H9 (cell line): ENCODE data around the gene WDR82. TPM values are rescaled to one million over a fixed set of nuclear protein-coding genes. Genes with fewer than 3 reads are reported as not detected.

Experiments
- DNase-seq: peaks from one replicate; pipeline ENCODE4 v3.0.0-alpha.2; 2017
- H2AFZ ChIP-seq: one replicate; pipeline ENCODE4 v1.6.1; 2013; ENCODE audit warnings: mild to moderate bottlenecking, low read length, control low read depth, moderate library complexity
- H2AK5ac ChIP-seq: 2 replicates; pipeline ENCODE4 v1.6.1; 2013; ENCODE audit warnings: low read length, control low read depth, mixed read lengths; ENCODE audit not compliant: insufficient read length
- H2BK120ac ChIP-seq: one replicate; pipeline ENCODE4 v1.6.1; 2013; ENCODE audit warnings: low read depth, mild to moderate bottlenecking, low read length, control low read depth, inconsistent platforms; ENCODE audit not compliant: poor library complexity, severe bottlenecking
- H2BK12ac ChIP-seq: 2 replicates; pipeline ENCODE4 v1.6.1; 2013; ENCODE audit warnings: low read length, control low read depth, mixed read lengths, low read depth; ENCODE audit not compliant: insufficient read length
- H2BK15ac ChIP-seq: 2 replicates; pipeline ENCODE4 v1.6.1; 2013; ENCODE audit warnings: low read depth, low read length, control low read depth
- H2BK20ac ChIP-seq: one replicate; pipeline ENCODE4 v1.6.1; 2013; ENCODE audit warnings: low read depth, mild to moderate bottlenecking, low read length, control low read depth, inconsistent platforms; ENCODE audit not compliant: poor library complexity, severe bottlenecking
- H2BK5ac ChIP-seq: 2 replicates; pipeline ENCODE4 v1.6.1; 2013; ENCODE audit warnings: low read length, control low read depth, mixed read lengths; ENCODE audit not compliant: insufficient read length
- H3K14ac ChIP-seq: 2 replicates; pipeline ENCODE4 v1.6.1; 2013; ENCODE audit warnings: low read length, control low read depth; ENCODE audit not compliant: insufficient read depth
- H3K18ac ChIP-seq: 2 replicates; pipeline ENCODE4 v1.6.1; 2013; ENCODE audit warnings: low read depth, mild to moderate bottlenecking, mixed read lengths, low read length, control low read depth; ENCODE audit not compliant: insufficient read length
- H3K23ac ChIP-seq: 2 replicates; pipeline ENCODE4 v1.6.1; 2013; ENCODE audit warnings: low read length, control low read depth, mixed read lengths, low read depth; ENCODE audit not compliant: insufficient read length
- H3K23me2 ChIP-seq: 2 replicates; pipeline ENCODE4 v1.6.1; 2013; ENCODE audit warnings: low read depth, mild to moderate bottlenecking, mixed read lengths, low read length, control low read depth; ENCODE audit not compliant: insufficient read length, poor library complexity, severe bottlenecking
- H3K27ac ChIP-seq: 2 replicates; pipeline ENCODE4 v1.5.1; 2013; ENCODE audit warnings: low read length, control low read depth, mixed read lengths, low read depth; ENCODE audit not compliant: insufficient read length
- H3K27me3 ChIP-seq: 2 replicates; pipeline ENCODE4 v1.6.1; 2013; ENCODE audit warnings: low read length, control low read depth, inconsistent platforms; ENCODE audit not compliant: insufficient read depth
- H3K4ac ChIP-seq: 2 replicates; pipeline ENCODE4 v1.6.1; 2013; ENCODE audit warnings: low read depth, mild to moderate bottlenecking, control low read depth, inconsistent platforms, low read length, moderate library complexity
- H3K4me1 ChIP-seq: 2 replicates; pipeline ENCODE4 v1.6.1; 2013; ENCODE audit warnings: low read length, control low read depth, inconsistent platforms; ENCODE audit not compliant: insufficient read depth
- H3K4me2 ChIP-seq: 2 replicates; pipeline ENCODE4 v1.6.1; 2013; ENCODE audit warnings: low read length, control low read depth, mixed read lengths; ENCODE audit not compliant: insufficient read length, insufficient read depth
- H3K56ac ChIP-seq: 2 replicates; pipeline ENCODE4 v1.6.1; 2013; ENCODE audit warnings: low read depth, mild to moderate bottlenecking, mixed read lengths, low read length, control low read depth; ENCODE audit not compliant: insufficient read length
- H3K79me1 ChIP-seq: 2 replicates; pipeline ENCODE4 v1.6.1; 2013; ENCODE audit warnings: low read depth, mild to moderate bottlenecking, moderate library complexity, low read length, control low read depth, inconsistent platforms; ENCODE audit not compliant: insufficient read depth, poor library complexity, severe bottlenecking
- H3K79me2 ChIP-seq: 2 replicates; pipeline ENCODE4 v1.6.1; 2013; ENCODE audit warnings: low read length, control low read depth, inconsistent platforms; ENCODE audit not compliant: insufficient read depth
- H3K9ac ChIP-seq: 2 replicates; pipeline ENCODE4 v1.6.1; 2013; ENCODE audit warnings: low read length, control low read depth, mixed read lengths; ENCODE audit not compliant: insufficient read length; ENCODE audit errors: extremely low read depth
- H3K9me3 ChIP-seq: one replicate; pipeline ENCODE4 v1.6.1; 2013; ENCODE audit warnings: low read depth, low read length, inconsistent platforms; ENCODE audit not compliant: control insufficient read depth
- H3T11ph ChIP-seq: one replicate; pipeline ENCODE4 v1.6.1; 2013; ENCODE audit warnings: mild to moderate bottlenecking, low read length, control low read depth, inconsistent platforms
- H4K20me1 ChIP-seq: one replicate; pipeline ENCODE4 v1.6.1; 2013; ENCODE audit not compliant: control insufficient read depth, insufficient read length, insufficient read depth
- H4K5ac ChIP-seq: 2 replicates; pipeline ENCODE4 v1.6.1; 2013; ENCODE audit warnings: low read depth, mild to moderate bottlenecking, mixed read lengths, low read length, control low read depth; ENCODE audit not compliant: insufficient read length
- H4K8ac ChIP-seq: replicated peaks from 2 replicates; pipeline ENCODE4 v1.6.1; 2013; ENCODE audit warnings: low read length, control low read depth, mixed read lengths, low read depth; ENCODE audit not compliant: insufficient read length
- H4K91ac ChIP-seq: 2 replicates; pipeline ENCODE4 v1.6.1; 2013; ENCODE audit warnings: low read depth, mild to moderate bottlenecking, moderate library complexity, mixed read lengths, low read length, control low read depth; ENCODE audit not compliant: insufficient read length
- H3K27ac Mint-ChIP-seq, 3 experiments: 2 replicates in 2 of 3; 3 replicates in 1 of 3; pipeline ENCODE4 v1.8.0; 2020 to 2021; ENCODE audit warnings: mixed read lengths in 3 of 3, mild to moderate bottlenecking in 1 of 3, moderate library complexity in 1 of 3
- H3K27me3 Mint-ChIP-seq: 2 replicates; pipeline ENCODE4 v1.8.0; 2021; ENCODE audit warnings: low read depth, mild to moderate bottlenecking, moderate library complexity, mixed read lengths
- H3K36me3 Mint-ChIP-seq, 3 experiments: 2 replicates in 2 of 3; 3 replicates in 1 of 3; pipeline ENCODE4 v1.8.0; 2020 to 2021; ENCODE audit warnings: low read depth in 3 of 3, mixed read lengths in 3 of 3; ENCODE audit not compliant: insufficient read depth in 1 of 3
- H3K4me1 Mint-ChIP-seq, 2 experiments: 2 replicates each; pipeline ENCODE4 v1.8.0; 2020; ENCODE audit warnings: mixed read lengths in 2 of 2
- H3K4me3 Mint-ChIP-seq, 2 experiments: 2 replicates in 1 of 2; 3 replicates in 1 of 2; pipeline ENCODE4 v1.8.0; 2020 to 2021; ENCODE audit warnings: mild to moderate bottlenecking in 2 of 2, mixed read lengths in 2 of 2, moderate library complexity in 1 of 2
- H3K9me3 Mint-ChIP-seq, 2 experiments: 2 replicates in 1 of 2; 3 replicates in 1 of 2; pipeline ENCODE4 v1.8.0; 2020; ENCODE audit warnings: mild to moderate bottlenecking in 2 of 2, mixed read lengths in 2 of 2, moderate library complexity in 1 of 2
- WGBS: extraction: QIAGEN DNeasy Blood & Tissue Kit; methylation state at CpG from one replicate; pipeline ENCODE4 v1.1.7; 2013; ENCODE audit warnings: missing lambda C conversion rate, low lambda C conversion rate, mixed read lengths; ENCODE audit not compliant: insufficient read length; ENCODE audit errors: extremely low coverage; 5-methylcytosine and 5-hydroxymethylcytosine counted together
- total RNA-seq: library from RNA; stranded (reverse); gene quantifications from 2 replicates; pipeline ENCODE4 v1.2.1, GENCODE V29; 2021
- TF ChIP-seq, protein P1 (sequence below): fragments of 200-600 bp; sonication (generic); conservative IDR thresholded peaks from 3 replicates; pipeline ENCODE4 v1.8.0; 2021; ENCODE audit warnings: antibody characterized with exemption, mild to moderate bottlenecking

WDR82 gene
- total RNA-seq, 1 experiment from 2014 or later, result 83.1 TPM

DNA sequence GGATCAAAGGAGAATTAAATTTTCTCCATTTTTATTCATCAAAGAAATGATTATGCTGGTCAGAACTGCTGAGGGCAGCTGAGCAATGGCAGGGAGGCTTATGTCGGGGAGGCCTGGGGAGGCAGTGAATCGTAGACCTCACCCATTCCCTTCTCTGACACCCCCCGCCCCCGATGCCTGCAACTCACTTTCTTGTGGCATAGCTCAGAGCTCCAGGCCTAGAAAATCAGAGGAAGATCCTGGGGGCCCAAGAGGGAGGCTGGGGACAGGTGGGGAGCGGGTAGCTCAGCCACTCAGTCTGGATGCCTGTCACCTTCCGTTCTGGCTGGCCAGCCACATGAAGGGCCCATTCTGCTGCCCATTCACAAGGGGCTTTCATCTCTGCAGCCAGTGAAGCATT is 36.6 kb upstream of the WDR82 start:
- Histone ChIP-seq H3K27me3 (peaks cover 2% of the 10 kb centered on the region; the same call in 1 of the 2 replicates), H2AFZ (no peak overlapping the region), H4K91ac (no peak overlapping the region), H3K79me2 (no peaks in the 10 kb centered on the region), H4K5ac (no peak overlapping the region), H3K4me2 (no peak overlapping the region), H3K56ac (no peak overlapping the region), H3K79me1 (no peaks in the 10 kb centered on the region), H3T11ph (no peak overlapping the region), H3K23me2 (peaks cover 6% of the 10 kb centered on the region), H3K23ac (no peak overlapping the region), H3K9ac (no peak overlapping the region), H3K27ac (no peak overlapping the region), H2BK12ac (no peak overlapping the region), H3K4me1 (no peaks in the 10 kb centered on the region), H2BK5ac (no peak overlapping the region), H2BK15ac (no peak overlapping the region), H2AK5ac (no peak overlapping the region), H4K8ac (no peak overlapping the region), H3K18ac (no peak overlapping the region), H3K14ac (no peak overlapping the region), H3K4ac (no peak overlapping the region), H2BK20ac (no peak overlapping the region), H4K20me1 (no peaks in the 10 kb centered on the region), H2BK120ac (no peak overlapping the region), H3K9me3 (no peaks in the 10 kb centered on the region)
- Mint-ChIP-seq H3K9me3 (no peaks in the 10 kb centered on the region), H3K27me3 (peaks cover 30% of the 10 kb centered on the region), H3K4me1 (peaks cover 5 to 15% of the 10 kb centered on the region in 2 experiments), H3K27ac (no peak overlapping the region), H3K36me3 (no peaks in the 10 kb centered on the region; a peak in 1 of 7 replicates), H3K4me3 (no peak overlapping the region)
- DNase-seq, result no peak
- WGBS, result no CpG with 5 or more reads among the region's 6 CpGs
- TF ChIP-seq, protein P1, sequence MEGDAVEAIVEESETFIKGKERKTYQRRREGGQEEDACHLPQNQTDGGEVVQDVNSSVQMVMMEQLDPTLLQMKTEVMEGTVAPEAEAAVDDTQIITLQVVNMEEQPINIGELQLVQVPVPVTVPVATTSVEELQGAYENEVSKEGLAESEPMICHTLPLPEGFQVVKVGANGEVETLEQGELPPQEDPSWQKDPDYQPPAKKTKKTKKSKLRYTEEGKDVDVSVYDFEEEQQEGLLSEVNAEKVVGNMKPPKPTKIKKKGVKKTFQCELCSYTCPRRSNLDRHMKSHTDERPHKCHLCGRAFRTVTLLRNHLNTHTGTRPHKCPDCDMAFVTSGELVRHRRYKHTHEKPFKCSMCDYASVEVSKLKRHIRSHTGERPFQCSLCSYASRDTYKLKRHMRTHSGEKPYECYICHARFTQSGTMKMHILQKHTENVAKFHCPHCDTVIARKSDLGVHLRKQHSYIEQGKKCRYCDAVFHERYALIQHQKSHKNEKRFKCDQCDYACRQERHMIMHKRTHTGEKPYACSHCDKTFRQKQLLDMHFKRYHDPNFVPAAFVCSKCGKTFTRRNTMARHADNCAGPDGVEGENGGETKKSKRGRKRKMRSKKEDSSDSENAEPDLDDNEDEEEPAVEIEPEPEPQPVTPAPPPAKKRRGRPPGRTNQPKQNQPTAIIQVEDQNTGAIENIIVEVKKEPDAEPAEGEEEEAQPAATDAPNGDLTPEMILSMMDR, result no peak
